Thoracic aorta (tissue), 2 donors: Measurements from ENCODE around the gene LNX1. TPM values are rescaled to one million over a fixed set of nuclear protein-coding genes. Genes with fewer than 3 reads are reported as not detected.

Experiments
- ATAC-seq: fragments of 150-250 bp; one replicate; pipeline ENCODE4 v1.8.0; 2017; ENCODE audit warnings: low read depth; ENCODE audit not compliant: insufficient number of reproducible peaks, low FRiP score
- DNase-seq: peaks from one replicate; pipeline ENCODE4 v3.0.0-alpha.2; 2020; ENCODE audit warnings: low spot score
- H3K27ac ChIP-seq, 2 donors: fragments of 200-600 bp; sonication (generic); 1 replicate in 1 of 2; 2 replicates in 1 of 2; pipeline ENCODE4 v1.5.1; 2016; ENCODE audit warnings: mild to moderate bottlenecking in 2 of 2, moderate library complexity in 2 of 2
- H3K27me3 ChIP-seq: fragments of 200-600 bp; sonication (generic); replicated peaks from 2 replicates; pipeline ENCODE4 v1.6.0; 2016; ENCODE audit warnings: mild to moderate bottlenecking; ENCODE audit not compliant: insufficient read depth
- H3K36me3 ChIP-seq: fragments of 200-600 bp; sonication (generic); one replicate; pipeline ENCODE4 v1.5.1; 2016
- H3K4me1 ChIP-seq, 2 donors: fragments of 200-600 bp; sonication (generic); 1 replicate in 1 of 2; 2 replicates in 1 of 2; pipeline versions ENCODE4 v1.5.1 to v1.6.0; 2016; ENCODE audit warnings: low read depth in 2 of 2, mild to moderate bottlenecking in 1 of 2; ENCODE audit not compliant: control insufficient read depth in 1 of 2
- H3K4me3 ChIP-seq: fragments of 200-600 bp; sonication (generic); 2 replicates; pipeline ENCODE4 v1.5.1; 2016; ENCODE audit warnings: mild to moderate bottlenecking
- H3K9me3 ChIP-seq: fragments of 200-600 bp; sonication (generic); 2 replicates; pipeline ENCODE4 v1.5.1; 2016
- total RNA-seq, 2 donors: library from RNA; depleted of rRNA; stranded (reverse); fragments of >200 nt; gene quantifications; one replicate each; pipeline versions ENCODE4 v1.1.0 to v1.2.3, GENCODE V29; 2016
- TF ChIP-seq, protein P1 (sequence below): fragments of 200-600 bp; sonication (generic); IDR thresholded peaks from one replicate; pipeline ENCODE4 v1.5.1; 2019; ENCODE audit warnings: antibody characterized with exemption

Gene LNX1
- total RNA-seq, 2 donors from 2014 or later, result 12.6 to 24.1 TPM

DNA sequence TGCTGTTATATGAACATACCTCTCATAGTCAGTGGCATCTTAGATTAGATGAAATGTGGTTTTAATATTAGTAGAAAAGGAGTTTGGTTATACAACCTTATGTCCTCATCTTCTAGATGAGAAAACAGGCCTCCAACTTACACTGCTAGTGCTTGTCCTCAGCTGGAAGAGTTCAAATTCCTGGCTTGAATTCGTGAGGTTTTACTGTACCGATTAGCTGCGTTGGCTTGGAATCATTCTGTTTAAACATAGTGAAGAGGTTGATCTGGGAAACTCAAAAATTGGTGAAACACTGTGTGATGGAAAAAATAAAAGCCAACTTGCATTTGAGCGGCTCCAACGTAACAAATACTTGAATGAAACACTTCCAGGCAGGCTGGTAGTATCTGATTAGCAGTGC is 81.0 kb downstream of the LNX1 start:
- no peaks in the 10 kb centered on the region for H3K9me3 ChIP-seq
- H3K27ac ChIP-seq, result peak overlapping the region in 1 of 2 donors; percentile 44
- no peaks in the 10 kb centered on the region for H3K36me3 ChIP-seq
- H3K4me3 ChIP-seq, result no peak overlapping the region
- H3K27me3 ChIP-seq, result no peaks in the 10 kb centered on the region
- ATAC-seq (no peak), DNase-seq (no peak)
- TF ChIP-seq, protein P1, sequence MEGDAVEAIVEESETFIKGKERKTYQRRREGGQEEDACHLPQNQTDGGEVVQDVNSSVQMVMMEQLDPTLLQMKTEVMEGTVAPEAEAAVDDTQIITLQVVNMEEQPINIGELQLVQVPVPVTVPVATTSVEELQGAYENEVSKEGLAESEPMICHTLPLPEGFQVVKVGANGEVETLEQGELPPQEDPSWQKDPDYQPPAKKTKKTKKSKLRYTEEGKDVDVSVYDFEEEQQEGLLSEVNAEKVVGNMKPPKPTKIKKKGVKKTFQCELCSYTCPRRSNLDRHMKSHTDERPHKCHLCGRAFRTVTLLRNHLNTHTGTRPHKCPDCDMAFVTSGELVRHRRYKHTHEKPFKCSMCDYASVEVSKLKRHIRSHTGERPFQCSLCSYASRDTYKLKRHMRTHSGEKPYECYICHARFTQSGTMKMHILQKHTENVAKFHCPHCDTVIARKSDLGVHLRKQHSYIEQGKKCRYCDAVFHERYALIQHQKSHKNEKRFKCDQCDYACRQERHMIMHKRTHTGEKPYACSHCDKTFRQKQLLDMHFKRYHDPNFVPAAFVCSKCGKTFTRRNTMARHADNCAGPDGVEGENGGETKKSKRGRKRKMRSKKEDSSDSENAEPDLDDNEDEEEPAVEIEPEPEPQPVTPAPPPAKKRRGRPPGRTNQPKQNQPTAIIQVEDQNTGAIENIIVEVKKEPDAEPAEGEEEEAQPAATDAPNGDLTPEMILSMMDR, result no peak
- peaks cover 18 to 39% of the 10 kb centered on the region in 2 donors for H3K4me1 ChIP-seq

- TF ChIP-seq, protein P1, result no peak
- Histone ChIP-seq H3K4me3 (peak overlapping the region; percentile 67), H3K27ac (peak overlapping the region; percentile 76 to 83), H3K4me1 (peaks cover 18 to 39% of the 10 kb centered on the region in 2 donors), H3K36me3 (no peaks in the 10 kb centered on the region), H3K27me3 (no peaks in the 10 kb centered on the region), H3K9me3 (no peaks in the 10 kb centered on the region)
- DNase-seq (no peak), ATAC-seq (no peak)
Measured at GRCh38 chr4:53508446-53508845, 82.8 kb downstream of the LNX1 start.

- peak overlapping the region; percentile 76 to 83 for H3K27ac ChIP-seq
- H3K27me3 ChIP-seq, result no peaks in the 10 kb centered on the region
- H3K36me3 ChIP-seq, result no peaks in the 10 kb centered on the region
- ATAC-seq, result peak; percentile 91
- H3K4me1 ChIP-seq, result peaks cover 18 to 39% of the 10 kb centered on the region in 2 donors
- DNase-seq, result peak; percentile 78
- TF ChIP-seq, protein P1, result no peak
- H3K4me3 ChIP-seq, result peak overlapping the region; percentile 67
- H3K9me3 ChIP-seq, result no peaks in the 10 kb centered on the region
Measured at GRCh38 chr4:53507671-53508286, 83.5 kb downstream of the LNX1 start.

- Histone ChIP-seq H3K9me3 (no peaks in the 10 kb centered on the region), H3K27ac (peak overlapping the region in 1 of 2 donors; percentile 83), H3K27me3 (no peaks in the 10 kb centered on the region), H3K4me1 (peaks cover 18 to 39% of the 10 kb centered on the region in 2 donors), H3K36me3 (no peaks in the 10 kb centered on the region), H3K4me3 (peak overlapping the region; percentile 67)
- ATAC-seq, result no peak
- TF ChIP-seq, protein P1, result no peak
- no peak for DNase-seq
Measured at GRCh38 chr4:53507058-53507457, 84.2 kb downstream of the LNX1 start.

DNA sequence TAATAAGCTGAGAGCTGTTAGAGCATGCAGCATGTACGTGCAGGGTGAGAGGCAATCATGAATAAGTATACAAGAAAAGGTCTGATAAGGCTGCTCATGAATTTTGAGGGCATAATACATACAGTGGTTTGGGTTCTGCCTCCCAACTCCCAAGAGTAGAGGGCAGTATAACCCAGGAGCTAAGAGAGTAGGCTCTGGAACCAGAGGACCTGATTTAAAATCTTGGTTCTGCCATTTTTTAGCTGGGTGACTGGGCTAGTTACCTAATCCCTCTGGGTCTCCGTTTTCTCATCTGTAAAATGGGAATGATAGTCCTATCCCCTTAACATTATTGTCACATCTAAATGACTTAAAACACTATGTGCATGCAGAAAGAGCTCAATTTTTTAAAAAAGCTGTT is 85.3 kb downstream of the LNX1 start:
- no peak for ATAC-seq
- no peak for DNase-seq
- H3K4me1 ChIP-seq, result peaks cover 16 to 34% of the 10 kb centered on the region in 2 donors
- TF ChIP-seq, protein P1, result no peak
- H3K9me3 ChIP-seq, result no peaks in the 10 kb centered on the region
- H3K4me3 ChIP-seq, result no peak overlapping the region
- H3K36me3 ChIP-seq, result no peaks in the 10 kb centered on the region
- H3K27ac ChIP-seq, result no peak overlapping the region
- H3K27me3 ChIP-seq, result no peaks in the 10 kb centered on the region
